ENCODE data around the gene POLR2A.

DNA sequence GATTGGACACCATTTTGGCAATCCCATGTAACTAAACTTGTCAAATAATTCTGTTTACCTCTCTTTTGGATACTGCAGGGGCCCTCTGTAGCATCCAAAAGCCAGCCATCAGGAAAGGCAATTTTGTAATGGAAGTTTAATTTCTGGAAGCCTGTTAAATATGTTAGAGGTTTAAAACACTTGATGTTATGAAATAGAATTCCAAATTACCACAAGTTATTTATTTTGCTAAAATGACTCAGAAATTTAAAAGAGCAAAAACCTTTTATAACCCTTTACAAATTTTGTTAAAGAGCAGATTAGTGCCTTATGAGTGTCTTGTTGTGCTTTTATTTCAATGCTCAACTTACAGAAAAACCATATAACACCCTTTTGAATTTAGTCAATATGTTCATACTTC is 44.7 kb downstream of the POLR2A start:
- TF ChIP-seq CTCF (IDR thresholded peaks at IDR 0.05) (no peak), POLR2A (IDR thresholded peaks at IDR 0.05) (no peak)

Data from right lobe of liver (tissue), 4 donors.